Stomach (tissue), 4 donors: ENCODE results near the gene ELOVL7.

Experiments used
- CTCF ChIP-seq, 7 experiments: fragments of 450-650 bp in 4 of 7; fragments of 200-600 bp in 3 of 7; sonication (generic) in 3 of 7; IDR thresholded peaks; one replicate each; pipeline ENCODE4 v1.5.1; 2016 to 2019; ENCODE audit warnings: antibody characterized with exemption in 7 of 7, control low read depth in 2 of 7, mild to moderate bottlenecking in 1 of 7
- EP300 ChIP-seq: sonication (generic); formaldehyde crosslinking; IDR thresholded peaks from one replicate; pipeline ENCODE4 v1.6.1; 2017; ENCODE audit warnings: antibody characterized with exemption
- POLR2A ChIP-seq, 4 donors: fragments of 450-650 bp; IDR thresholded peaks; one replicate each; pipeline ENCODE4 v1.6.1; 2016; ENCODE audit warnings: antibody characterized with exemption in 4 of 4, control low read depth in 2 of 4, mild to moderate bottlenecking in 1 of 4, moderate library complexity in 1 of 4
- POLR2AphosphoS5 ChIP-seq, 3 donors: sonication (generic); formaldehyde crosslinking; IDR thresholded peaks; one replicate each; pipeline ENCODE4 v1.6.1; 2016; ENCODE audit warnings: antibody characterized with exemption in 3 of 3

- TF ChIP-seq CTCF (IDR thresholded peaks at IDR 0.05) (no peak), POLR2AphosphoS5 (IDR thresholded peaks at IDR 0.05) (no peak), POLR2A (IDR thresholded peaks at IDR 0.05) (no peak), EP300 (no peak)
These were observed 103.7 kb downstream of the ELOVL7 start for GRCh38 chr5:60740322-60740721.
